Pons (tissue), 1 donor: Measurements from ENCODE around the gene CDC42EP5.

Experiments used
- DNase-seq: peaks from one replicate; pipeline ENCODE4 v3.0.0-alpha.2; 2016; ENCODE audit warnings: low spot score

The CDC42EP5 gene

DNA sequence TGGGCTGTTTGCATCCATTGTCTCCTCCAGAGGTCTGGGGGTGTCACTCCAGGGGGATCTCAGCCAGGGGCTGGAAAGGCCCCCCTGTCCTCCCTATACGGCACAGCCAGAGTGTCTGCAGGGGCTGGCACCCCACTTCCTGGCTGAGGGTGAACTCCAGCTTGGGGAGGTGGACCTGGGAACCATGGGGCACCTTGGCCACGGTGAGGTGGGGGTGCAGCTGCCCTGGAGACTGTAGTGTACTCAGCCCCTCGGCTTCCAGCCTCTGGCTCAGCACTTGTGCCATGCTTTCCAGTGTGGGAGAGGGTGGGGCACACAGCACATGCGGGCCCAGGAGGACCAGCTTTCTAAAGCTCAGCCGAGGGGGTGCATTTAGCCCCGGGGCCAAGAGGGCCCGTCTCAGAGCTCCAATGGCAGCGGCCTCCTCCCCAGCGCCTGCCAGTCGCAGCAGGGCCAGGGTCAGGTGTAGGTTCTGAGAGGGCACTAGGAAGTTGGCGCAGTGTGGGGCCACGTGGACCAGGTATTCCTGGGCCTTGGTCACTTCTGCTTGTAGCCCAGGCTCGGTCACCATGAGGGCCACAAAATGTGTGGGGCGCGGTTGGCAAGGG is 10.9 kb downstream of the CDC42EP5 start:
- no peak for DNase-seq

DNA sequence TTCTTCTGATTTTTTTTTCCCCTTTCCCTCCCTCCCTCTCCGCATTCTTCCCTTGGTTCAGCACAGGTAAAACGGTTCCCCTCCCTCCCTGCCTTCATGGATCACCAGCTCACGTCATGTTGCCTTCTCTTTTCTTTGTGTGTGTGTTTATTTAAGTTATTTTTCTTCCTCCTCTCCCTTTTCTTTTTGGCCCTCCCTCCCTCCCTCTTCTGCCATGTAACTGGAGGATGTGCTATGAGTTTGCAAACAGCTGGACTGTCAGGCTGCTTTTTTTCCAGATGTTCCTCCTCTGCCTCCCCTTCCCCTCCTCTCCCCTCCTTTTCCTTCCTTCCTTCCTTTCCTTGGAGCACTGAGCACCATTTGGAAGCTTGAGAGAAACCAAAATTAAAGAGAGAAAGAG is 11.5 kb downstream of the CDC42EP5 start:
- no peak for DNase-seq

DNA sequence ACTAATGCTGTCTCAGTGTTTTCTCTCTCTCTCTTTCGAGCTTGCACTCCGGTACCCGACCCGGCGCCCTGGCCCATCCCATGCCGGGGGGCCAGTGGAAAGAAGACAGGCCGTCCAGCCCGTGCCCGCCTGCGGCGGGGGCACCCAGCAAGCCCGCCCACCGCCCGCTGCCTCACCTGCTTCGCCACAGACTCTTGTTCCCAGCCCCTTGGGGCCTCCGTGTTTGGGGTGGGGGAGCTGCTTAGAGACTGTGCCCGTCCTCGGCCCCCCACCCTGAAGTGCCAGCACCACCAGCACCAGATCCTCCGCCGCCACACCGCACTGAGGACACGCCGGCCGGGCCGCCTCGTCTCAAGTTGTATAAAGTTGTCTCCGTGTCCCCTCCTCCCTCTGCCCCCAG is 11.9 kb downstream of the CDC42EP5 start:
- DNase-seq = no peak

DNA sequence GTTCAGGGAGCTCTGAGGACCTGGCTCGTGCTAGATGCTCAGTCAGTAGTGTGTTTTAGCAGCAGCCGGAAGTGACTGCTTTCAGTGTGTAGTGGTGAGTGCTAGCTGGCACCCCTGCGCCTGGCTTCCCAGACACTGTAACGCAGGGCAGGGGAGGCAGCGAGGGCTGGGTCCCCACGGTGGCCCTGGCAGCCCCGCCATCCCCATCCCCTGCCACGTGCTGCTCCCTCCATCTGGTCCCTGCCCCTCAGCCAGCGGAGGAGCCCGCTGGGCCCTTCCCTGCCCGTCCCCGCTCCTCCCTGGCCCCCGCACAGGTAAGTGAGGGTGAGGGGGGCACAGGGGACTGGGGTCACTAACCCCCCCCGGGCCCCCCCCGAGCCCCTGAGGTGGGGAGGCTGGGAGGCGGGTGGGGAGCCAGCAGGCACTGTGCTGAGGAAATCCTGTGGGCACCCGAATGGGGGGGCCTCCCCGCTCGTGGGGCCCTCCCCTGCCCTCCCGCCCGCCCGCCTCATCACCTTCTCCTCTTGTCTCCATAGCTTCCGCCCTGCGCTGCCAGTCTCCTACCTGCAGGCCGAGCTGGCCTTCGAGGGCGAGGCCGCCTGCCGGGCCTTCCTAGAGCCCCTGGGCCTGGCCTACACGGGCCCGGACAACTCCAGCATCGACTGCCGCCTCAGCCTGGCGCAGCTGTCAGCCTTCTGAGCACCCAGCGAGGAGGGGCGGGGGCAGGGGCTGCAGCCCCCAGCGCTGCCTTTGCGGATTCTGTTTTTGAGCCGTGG is 12.7 kb downstream of the CDC42EP5 start:
- DNase-seq = no peak

DNA sequence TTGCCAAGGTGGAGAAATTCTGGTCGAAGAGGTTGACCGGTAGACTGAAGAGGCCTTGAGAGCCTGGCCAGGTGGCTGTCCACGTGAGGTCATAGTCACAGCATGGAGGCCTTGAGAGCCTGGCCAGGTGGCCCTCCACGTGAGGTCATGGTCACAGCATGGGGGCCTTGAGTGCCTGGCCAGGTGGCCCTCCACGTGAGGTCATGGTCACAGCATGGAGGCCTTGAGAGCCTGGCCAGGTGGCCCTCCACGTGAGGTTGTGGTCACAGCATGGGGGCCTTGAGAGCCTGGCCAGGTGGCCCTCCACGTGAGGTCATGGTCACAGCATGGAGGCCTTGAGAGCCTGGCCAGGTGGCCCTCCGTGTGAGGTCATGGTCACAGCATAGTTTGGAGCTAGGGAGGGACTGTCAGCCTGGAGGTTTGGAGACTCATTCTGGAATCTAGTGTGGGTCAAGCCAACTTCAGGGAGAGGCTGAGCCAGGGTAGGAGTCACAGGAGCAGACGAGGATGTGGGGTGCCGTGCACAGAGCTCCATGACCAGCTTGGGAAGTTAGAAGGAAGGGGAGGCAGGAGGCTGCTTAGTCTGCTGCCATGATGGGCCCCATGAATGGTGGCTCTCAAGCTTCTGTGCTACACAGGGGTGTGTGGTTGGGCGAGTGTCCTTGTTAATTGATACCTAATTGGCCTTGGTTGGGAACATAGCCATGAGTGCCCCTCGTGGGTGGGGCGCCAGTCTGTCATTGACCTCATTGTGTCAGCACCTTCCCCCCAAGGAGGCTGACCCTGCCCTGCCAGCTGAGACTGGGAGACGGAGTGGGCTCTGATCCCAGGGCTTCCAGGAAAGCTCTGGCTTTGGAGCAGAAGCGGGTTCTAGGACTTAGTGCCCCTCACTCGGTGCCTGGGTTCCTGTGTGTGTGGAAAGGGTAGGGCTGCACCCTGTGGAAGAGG is 13.5 kb downstream of the CDC42EP5 start:
- no peak for DNase-seq

DNA sequence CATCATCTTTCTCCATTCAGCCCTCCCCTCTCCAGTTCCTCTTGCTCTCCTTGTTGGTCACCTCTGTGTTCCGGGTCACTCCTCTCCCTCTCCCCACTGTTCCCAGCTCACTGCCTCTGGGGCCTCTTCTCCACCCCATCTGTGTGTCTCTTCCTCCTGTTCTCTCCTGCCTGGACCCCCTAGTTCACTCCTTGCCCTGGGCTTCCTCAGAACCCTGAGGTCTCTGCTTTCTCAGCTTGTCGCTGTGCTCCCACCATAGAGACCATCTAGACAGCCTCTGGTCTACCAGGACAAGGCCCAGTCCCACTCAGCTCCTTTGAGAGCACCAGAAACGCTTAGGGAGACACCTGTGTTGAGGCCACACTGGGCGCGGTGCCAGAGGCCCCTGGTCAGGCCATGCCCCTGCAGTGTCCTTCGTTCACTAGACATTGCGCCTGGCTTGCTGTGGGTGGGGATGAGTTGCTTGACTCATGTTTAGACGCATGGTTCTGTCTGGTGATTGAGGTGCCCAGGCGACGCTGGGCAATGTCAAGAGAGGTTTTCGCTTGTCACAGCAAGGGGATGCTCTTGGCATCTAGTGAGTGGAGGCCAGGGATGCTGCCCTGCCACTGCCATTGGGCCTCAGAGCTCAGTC is 14.3 kb downstream of the CDC42EP5 start:
- no peak for DNase-seq

DNA sequence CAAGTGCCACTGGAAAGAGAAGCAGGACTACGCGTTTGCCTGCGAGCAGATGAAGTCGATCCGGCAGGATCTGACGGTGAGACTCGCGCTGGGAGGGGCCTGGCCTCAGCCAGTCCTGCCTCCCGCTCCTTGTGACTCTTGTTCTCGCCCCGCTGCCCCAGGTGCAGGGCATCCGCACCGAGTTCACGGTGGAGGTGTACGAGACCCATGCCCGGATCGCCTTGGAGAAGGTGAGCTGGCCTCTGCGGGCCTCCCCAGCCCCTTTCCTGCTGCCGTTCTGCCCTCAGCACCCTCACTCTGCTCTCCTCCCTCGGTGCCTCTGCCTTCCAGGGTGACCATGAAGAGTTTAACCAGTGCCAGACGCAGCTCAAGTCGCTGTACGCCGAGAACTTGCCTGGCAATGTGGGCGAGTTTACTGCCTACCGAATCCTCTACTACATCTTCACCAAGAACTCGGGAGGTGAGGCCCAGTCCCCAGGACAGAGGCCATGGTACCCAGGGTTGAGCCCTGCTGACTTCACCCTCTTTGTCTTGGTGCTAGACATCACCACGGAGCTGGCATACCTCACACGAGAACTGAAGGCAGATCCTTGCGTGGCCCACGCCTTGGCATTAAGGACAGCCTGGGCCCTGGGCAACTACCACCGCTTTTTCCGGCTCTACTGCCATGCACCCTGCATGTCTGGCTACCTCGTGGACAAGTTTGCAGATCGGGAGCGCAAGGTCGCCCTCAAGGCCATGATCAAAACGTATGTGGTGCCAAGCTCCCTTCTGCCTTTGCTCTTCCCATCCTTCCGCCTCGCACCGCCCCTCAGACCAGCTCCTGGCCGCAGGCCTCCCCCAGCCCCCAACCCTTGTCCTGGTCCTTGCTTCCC is 15.1 kb downstream of the CDC42EP5 start:
- DNase-seq = no peak

DNA sequence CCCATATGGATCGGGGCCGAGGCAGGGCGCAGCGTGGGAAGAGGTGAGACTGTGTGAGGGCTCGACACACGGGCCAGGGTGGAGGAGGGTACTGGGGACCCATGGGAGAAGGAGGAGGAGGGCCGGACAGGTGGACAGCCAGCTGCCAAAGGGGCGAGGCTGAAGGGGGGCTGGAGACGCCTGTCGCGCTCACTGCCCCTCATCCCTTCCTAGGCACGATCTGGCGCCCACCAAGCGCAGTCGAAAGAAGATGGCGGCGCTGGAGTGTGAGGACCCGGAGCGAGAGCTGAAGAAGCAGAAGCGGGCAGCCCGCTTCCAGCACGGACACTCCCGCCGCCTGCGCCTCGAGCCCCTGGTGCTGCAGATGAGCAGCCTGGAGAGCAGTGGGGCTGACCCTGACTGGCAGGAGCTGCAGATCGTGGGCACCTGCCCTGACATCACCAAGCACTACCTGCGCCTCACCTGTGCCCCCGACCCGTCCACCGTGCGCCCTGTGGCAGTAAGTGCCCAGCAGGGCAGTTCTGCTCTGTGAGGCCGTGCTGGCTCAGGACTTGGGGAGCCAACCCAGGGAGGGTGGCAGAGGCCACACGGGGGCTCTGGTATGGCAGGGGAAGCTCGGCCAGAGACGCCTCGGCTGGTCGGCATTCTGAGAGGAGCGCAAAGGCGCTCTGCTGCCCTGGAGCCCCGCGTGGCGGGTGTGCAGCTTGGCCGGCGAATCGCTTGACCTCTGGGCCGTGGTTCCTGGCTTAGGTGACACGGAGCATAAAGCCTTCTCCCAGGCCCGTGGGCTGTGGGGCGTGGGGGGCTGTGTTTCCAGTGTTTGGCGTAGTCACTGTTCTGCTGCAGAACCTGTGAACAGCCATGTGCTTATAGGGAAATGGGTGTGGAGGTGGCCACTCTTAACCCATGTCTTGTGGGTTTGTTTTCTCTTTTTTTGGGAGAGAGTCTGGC is 16.4 kb downstream of the CDC42EP5 start:
- DNase-seq = no peak

DNA sequence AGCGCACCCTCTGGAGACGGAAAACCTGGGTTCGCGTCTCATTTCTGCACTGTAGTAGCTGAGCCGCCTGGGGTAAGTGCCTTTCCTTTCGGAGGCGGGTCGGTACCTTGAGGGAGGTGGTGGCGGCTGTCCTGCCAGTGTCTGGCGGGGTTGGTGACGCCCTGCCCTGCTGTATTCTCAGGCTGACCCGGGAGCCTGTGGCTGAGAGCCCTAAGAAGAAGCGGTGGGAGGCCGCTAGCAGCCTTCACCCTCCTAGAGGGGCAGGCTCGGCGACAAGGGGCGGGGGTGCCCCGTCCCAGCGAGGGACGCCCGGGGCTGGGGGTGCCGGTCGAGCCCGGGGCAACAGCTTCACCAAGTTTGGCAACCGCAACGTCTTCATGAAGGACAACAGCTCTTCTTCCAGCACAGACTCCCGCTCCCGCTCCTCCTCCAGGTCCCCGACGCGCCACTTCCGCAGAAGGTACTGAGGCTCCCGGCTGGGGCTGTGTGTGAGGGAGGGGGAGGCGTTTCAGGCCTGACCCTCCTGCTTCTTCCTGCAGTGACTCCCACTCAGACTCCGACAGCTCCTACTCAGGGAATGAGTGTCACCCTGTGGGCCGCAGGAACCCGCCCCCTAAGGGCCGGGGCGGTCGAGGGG is 17.2 kb downstream of the CDC42EP5 start:
- no peak for DNase-seq

DNA sequence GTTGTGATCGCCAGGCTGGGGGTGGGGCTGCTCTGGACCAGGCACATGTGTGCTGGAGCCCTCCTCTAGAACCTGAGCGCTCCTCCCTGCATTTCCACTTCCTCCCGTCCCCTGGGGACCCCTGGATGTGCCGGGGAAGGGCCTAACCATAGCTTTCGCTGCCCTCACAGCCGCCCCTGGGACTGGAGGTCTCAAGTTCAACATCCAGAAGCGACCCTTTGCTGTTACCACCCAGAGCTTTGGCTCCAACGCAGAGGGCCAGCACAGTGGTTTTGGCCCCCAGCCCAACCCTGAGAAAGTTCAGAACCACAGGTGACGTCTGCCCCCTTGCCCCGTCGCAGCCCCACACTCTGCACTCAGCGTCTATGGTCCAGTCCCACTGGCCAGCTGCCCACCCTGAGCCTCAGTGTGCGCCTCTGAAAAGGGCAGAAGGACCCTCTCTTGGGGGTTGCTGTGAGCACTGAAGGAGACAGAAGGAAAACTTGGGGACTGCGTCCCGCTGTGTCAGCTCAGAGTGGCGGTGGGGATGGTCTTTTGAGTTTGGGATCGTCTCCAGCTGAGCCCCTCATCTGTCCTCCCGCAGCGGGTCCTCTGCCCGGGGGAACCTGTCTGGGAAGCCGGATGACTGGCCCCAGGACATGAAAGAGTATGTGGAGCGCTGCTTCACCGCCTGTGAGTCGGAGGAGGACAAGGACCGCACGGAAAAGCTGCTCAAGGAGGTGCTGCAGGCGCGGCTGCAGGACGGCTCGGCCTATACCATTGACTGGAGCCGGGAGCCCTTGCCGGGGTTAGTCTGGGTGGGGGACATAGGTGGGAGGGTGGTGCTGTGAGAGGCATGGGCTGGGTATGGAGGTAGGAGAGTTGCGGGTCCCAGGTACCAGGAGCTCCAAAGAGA is 18.1 kb downstream of the CDC42EP5 start:
- DNase-seq = no peak

DNA sequence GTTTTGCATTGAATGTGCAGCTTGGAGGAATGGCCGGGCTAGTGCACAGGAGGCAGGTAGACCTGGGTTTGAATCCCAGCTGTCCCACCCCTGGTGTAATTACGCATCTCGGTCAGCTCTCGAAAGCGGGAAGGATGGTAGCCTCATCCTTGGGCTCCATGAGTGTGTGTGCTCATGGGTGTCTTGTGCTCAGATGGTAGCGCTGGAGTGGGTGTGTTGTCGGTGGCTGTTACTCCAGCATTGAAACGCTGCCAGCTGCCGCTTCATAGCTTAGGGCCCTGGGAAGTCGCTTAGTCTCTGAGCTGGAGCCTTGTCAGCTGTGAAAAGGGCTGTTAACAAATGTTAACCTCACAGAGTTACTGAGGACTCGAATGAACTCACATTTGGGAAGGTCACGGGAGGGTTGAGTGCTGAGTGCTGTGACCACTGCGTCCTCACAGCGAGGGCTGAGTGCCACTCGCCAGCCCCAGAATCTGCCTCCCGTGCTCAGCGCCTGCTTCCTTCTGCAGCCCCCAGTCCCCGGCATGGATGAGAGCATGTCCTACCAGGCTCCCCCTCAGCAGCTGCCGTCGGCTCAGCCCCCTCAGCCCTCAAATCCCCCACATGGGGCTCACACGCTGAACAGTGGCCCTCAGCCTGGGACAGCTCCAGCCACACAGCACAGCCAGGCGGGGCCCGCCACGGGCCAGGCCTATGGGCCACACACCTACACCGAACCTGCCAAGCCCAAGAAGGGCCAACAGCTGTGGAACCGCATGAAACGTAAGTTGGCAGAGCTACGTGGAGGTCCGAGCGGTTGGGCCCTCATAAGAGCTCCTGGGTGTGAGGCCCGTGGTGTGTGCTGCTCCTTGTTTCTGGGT is 18.9 kb downstream of the CDC42EP5 start:
- no peak for DNase-seq

DNA sequence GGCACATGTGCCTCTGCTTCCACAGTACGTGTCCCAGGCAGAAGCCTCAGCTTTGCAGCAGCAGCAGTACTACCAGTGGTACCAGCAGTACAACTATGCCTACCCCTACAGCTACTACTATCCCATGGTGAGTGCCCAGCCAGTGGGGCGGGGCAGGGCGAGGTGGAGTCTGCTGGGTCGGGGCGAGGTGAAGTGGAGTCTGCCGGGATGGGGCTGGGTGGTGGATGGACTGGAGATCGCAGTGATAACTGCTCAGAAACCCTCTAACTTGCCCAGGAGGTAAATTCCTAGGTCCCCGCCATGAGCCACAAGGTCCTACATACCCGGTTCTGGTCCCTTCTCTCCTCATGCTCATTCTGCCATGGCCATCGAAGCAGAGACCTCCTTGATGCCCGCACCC is 20.5 kb downstream of the CDC42EP5 start:
- DNase-seq = no peak

DNA sequence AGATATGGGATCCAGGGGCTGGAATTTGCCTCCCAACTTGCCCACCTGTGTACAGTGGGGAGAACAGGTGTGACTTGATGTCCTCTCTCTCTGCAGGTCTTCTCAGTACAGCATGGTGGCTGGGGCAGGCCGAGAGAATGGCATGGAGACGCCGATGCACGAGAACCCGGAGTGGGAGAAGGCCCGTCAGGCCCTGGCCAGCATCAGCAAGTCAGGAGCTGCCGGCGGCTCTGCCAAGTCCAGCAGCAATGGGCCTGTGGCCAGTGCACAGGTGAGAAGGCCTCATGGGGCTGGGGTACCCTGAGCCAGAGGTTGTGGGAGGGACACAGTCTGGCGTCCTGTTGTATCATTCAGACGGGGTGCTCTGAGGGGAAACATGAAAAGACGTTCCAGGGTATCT is 21.1 kb downstream of the CDC42EP5 start:
- DNase-seq = no peak

DNA sequence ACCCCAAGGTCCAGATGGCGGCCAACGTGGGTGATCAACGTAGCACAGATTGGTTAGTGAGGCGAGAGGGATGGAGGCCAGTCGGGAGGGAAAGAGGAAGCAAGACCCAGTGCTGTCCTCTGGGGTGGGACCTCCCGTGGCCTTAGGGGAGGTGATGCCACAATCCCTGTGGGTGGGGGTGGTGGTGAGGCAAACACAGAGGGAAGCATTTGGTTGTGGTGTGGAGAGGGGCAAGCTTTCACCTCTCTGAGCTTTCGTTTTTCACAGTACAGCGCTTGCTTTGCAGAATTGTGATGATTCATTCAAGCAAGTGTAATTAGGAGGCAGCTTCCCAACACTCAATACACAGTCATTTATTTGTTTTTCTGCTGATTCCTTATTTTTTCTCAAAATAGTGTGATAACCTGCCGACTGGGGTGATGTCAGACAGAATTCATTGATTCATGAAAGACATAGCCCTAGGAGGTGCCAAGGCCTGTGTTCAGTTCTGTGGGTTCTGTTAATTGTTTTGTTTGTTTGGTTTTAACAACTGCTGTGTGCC is 21.7 kb downstream of the CDC42EP5 start:
- DNase-seq = no peak

DNA sequence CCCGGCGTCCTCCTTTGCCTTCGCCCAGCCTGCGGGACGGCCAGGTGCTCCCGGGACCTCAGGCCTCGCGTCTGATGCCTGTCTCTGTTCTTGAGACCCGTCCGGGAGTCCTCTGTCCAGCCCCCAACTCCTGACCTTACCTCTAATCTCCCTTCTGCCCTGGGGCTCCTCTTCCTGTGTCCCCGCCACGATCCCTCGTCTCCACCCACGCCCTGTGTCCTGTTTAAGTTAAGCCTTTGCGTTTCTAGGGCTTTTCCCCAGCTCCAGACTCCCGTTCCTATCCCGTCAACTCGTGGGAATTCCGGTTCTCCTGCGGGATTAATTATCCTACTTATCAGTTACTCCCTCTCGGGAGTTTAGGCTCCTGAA is 23.4 kb downstream of the CDC42EP5 start:
- DNase-seq = no peak

DNA sequence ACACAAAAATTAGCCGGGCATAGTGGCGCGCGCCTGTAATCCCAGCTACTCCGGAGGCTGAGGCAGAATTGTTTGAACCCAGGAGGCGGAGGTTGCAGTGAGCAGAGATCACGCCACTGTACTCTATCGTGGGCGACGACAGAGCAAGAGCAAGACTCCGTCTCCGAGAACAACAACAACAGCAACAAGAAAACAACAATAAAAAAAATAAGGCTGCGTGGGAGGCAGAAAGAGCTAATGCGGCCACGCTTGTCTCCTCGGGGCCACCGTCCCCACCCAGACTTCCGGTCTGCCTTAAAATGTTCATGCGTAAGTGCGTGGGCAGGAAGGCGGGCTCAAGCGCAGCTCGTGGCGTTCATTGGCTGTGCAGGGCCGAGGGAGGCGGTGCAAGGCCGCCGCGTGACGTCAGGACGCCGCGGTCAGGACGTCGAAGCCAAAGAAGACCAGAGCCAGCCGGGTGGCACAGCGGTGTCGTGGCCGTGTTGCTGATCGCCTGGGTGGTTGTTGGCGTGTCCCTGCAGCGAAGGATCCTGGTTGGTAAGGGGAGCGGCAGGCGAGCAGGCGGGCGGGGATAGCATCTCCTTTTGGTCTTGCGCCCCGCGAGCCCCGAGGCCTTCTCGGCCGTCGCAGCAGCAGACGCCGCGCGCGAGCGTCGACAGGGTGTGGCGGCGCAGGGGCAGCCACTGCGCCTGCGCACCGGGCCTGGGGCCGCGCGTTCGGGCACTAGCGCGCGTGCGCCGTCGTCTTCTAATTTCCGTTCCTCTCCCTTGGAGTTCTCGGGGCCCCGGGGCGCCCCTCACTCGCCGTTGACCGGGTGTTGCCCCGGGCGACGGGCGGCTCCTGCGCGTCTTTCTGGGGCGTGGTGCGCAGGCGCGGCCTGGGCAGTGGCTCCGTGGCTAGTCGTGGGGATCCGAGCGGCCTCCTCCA is 24.1 kb downstream of the CDC42EP5 start, which contains the start of gene LENG8:
LENG8 (plus strand) TSS at position 426 of the 927 bp plus-strand sequence. CDS start 2,146 bp downstream, outside the sequence.
- DNase-seq = peak; percentile 98
